Fibroblast of peridontal ligament (primary cell): ENCODE measurements around the gene ZFP62.

Experiments
- DNase-seq: peaks from one replicate; pipeline ENCODE4 v3.0.0-alpha.2; 2010; ENCODE audit errors: extremely low read depth

The ZFP62 gene

DNA sequence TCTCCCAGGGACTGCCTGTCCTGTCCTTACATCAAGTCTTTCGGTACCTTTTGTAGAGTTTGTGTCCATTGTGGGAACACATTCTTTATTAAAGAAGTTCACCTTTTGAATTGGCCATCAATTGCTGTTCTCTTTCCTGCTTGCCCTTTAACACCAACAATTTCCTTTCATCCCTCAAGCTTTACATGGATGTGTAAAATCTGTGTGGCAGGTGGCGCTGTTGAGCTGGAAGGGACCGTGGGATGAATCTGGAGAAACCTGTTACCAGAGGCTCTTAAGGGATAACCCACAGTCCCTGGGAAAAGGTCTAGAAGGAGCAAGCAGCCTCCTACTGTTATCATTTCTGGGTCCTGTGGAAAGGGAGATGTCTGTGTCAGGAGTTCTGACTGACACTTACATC lies 7.9 kb upstream of the ZFP62 start:
- peak; percentile 68 for DNase-seq

DNA sequence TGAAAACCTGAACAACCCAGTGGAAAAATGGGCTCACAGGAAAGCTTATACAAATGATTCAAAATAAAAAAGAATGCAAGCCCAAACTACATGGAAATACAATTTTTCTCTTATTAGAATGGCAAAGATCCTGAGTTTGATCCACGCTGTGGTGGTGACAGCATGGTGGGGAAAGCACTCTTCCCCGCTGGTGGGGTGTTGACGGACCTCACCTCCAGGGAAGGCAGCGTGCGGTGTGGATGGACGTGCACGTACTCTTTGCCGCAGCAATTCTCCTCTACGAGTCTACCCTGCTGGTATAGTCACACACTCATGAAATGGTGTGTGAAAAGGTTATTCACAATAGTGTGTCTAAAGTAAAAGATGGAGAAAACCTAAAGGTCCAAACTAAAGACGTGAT lies 5.9 kb upstream of the ZFP62 start:
- no peak for DNase-seq

GRCh38 chr5:180865981-180866695 lies 5.1 kb upstream of the ZFP62 start:
- no peak for DNase-seq

GRCh38 chr5:180862645-180863044 lies 1.6 kb upstream of the ZFP62 start:
- DNase-seq: no peak

DNA sequence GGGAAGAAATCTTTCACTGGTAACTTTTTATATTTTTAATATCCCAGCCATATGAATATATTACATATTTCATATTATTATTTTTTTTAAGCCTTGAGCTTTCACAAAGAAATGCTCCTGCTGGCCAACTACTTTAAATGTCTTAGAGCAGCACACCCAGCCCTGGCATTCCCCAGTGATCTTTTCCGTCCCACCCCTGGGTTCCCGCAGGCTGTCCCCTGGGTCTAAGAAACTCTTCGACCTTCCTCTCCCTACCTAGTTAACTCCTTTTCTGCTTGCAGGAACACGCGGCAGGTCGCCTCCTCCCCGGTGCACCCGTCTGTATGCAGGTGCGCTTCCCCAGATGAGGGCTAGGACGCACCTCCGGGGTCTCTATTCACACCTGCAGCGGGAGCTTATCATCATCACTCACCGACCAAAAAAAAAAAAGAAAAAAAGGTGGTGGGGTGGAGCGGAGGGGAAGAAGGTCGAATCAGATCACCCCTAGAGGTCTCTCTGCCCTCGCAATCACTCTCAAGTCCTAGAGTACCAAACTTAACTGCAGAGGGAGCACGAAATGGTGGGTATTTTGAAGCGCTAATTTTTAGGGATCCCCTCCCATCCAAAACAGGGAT lies 696 bp downstream of the ZFP62 start:
- no peak for DNase-seq

- no peak for DNase-seq
Measured at GRCh38 chr5:180858586-180858985, 2.5 kb downstream of the ZFP62 start.

GRCh38 chr5:180853848-180854176 lies 7.3 kb downstream of the ZFP62 start:
- DNase-seq: no peak

DNA sequence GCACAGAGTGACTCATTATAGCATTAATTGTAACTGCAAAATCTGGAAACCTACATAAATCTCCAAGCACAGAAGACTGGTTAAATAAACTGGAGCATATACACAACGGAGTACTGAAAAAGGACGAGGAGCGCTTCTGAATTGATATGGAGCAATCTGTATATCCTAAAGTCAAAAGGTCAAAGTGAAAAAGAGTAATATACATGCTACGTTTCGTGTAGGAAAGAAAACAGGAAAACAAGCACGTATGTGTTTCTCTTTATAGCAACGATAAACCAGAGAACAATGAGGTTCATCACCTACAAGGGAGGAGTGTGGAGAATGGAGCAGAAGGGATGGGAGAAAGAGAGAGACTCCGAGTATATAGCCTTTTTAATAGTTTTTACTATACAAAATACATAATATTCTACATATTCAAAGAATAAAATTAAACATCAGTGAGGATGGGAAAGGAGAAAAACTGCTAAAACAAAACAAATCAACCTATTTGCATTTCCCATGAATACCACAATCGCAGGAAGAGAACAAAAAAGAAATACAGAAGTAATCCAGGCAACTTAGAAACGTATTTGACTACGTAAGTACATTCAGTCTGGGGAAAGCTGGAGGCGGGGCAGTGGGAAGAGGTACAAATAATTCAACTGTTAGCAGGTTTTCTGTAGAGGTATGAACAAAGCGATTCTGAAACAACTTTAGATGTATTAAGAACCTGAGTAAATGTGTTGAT lies 7.8 kb downstream of the ZFP62 start:
- DNase-seq: no peak

DNA sequence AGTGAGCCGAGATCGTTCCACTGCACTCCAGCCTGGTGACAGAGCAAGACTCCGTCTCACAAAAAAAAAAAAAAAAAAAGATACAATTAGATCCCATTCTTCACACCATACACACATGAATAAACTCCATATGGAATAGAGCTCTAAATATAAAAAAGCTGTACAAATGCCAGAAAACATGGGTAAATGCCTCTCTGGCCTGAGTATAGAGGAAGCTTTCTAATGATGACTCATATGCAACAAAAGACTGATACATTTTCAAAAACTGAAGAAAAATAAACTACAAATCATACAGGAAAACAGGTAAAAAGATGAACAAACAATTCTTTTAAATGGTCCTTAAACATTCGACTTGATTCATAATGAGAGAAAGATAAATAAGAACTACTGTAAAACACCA lies 8.6 kb downstream of the ZFP62 start:
- DNase-seq: no peak

- DNase-seq: no peak
Measured at GRCh38 chr5:180850434-180851078, 10.5 kb downstream of the ZFP62 start.

GRCh38 chr5:180849827-180850226 lies 11.2 kb downstream of the ZFP62 start:
- no peak for DNase-seq

GRCh38 chr5:180848878-180849277 lies 12.2 kb downstream of the ZFP62 start:
- DNase-seq: no peak

DNA sequence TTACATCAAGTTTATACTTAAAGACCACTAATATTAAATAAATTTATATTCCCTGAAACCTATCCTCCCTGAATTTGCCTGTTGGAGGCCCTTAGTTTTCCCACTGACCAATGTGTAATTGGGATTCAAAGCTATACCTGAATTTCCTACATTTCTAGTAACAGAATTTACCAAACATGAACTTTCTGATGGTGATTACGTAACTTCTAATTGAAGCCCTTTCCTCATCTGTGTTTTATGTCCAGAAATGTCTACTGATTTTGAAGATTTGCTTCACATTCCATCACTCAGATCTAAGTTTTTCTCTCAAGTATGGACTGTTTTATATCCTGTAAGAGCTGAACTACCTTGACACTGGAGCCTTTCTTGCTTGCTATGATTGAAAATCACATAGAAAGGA lies 12.8 kb downstream of the ZFP62 start:
- no peak for DNase-seq

DNA sequence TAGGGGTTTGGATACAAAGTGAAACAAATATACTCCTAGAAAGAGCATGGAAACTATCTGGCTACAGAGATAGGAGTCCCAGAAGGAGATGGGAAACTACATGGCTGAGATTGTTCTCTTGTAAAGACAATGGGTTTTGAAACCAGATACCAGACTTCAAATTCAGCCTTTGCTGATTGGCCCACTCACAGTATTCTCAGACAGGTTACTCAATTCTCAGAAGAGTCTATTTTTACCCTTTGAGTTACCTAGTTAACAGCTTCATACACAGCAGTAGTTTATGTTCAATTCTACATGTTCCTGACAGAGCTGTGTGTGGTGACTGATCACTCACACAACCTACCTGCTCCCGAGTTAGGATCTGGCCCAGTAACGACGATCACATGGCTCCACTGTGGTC lies 14.1 kb downstream of the ZFP62 start:
- no peak for DNase-seq

DNA sequence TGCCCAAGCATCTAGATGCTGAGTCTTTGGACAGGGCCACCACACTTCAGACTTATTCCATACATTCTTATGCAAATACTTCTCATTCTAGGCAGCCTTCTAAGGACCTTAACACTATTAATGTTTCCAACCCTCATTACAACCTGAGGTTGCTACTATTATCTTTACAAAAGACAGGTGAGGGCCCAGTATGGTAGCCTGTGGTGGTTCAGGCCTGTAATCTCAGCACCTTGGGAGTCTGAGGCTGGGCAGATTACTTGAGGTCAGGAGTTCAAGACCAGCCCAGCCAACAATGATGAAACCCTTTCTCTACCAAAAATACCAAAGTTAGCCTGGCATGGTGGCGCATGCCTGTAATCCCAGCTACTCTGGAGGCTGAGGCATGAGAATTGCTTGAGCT lies 16.2 kb downstream of the ZFP62 start:
- no peak for DNase-seq

DNA sequence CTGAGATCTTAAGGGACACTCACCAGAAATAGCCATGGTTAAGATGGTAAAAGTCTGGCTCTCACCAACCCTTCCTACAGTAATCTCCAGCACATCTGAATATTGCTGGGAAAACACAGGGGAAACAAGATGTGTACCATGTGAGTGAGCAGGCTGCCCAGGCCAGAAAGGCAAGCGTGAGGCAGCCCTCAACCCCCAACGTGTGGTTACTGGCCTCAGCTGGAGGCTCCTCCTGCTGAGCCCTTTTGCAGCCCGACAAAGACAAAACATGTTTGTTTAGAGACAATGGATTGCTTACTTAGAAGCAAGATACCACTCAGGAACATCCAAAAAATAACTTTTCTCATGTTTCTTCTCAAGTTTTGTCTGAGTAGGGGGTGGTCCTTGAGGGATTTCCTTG lies 16.6 kb downstream of the ZFP62 start:
- DNase-seq: no peak

DNA sequence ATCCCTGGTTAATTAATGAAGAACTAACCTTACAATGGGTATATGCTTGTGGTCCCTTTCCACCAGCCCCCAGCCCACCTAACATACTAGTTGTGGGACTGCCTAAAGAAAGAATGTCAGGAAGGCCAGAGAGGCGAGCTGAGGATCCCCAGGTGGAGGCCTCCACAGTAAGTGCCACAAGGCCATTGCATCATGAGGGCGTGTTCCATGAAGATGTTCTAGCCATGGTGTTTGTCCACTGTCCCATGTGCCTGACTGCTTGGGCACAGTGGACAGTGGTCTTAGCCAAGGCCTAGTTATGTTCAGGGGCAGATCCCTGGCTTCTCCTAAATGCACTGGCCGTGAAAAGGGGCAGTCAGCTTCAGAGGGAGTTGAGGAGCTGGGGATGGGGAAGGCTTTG lies 21.1 kb downstream of the ZFP62 start:
- no peak for DNase-seq

GRCh38 chr5:180839227-180839626 lies 21.8 kb downstream of the ZFP62 start:
- DNase-seq: no peak

- no peak for DNase-seq
Measured at GRCh38 chr5:180837478-180837877, 23.6 kb downstream of the ZFP62 start.

DNA sequence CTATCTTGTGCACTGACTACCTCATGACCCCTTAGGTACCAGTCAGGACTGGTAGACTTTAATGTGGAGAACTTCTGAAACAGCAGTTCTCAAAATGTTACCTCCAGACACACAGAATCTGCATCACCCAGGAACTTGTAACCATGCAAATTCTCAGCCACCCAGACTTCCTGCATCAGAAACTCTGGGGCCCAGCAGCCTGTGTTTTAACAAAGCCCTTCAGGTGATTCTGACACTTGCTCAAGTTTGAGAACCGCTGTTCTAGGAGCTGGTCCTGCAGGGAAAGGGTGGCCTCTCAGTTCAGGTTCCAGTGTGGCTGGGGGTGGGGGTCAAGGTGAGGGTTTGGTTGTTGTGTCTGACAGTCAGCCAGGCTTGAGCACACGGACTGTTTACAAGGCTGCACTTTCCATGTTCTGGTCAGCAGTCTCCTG lies 28.4 kb downstream of the ZFP62 start:
- DNase-seq: no peak

DNA sequence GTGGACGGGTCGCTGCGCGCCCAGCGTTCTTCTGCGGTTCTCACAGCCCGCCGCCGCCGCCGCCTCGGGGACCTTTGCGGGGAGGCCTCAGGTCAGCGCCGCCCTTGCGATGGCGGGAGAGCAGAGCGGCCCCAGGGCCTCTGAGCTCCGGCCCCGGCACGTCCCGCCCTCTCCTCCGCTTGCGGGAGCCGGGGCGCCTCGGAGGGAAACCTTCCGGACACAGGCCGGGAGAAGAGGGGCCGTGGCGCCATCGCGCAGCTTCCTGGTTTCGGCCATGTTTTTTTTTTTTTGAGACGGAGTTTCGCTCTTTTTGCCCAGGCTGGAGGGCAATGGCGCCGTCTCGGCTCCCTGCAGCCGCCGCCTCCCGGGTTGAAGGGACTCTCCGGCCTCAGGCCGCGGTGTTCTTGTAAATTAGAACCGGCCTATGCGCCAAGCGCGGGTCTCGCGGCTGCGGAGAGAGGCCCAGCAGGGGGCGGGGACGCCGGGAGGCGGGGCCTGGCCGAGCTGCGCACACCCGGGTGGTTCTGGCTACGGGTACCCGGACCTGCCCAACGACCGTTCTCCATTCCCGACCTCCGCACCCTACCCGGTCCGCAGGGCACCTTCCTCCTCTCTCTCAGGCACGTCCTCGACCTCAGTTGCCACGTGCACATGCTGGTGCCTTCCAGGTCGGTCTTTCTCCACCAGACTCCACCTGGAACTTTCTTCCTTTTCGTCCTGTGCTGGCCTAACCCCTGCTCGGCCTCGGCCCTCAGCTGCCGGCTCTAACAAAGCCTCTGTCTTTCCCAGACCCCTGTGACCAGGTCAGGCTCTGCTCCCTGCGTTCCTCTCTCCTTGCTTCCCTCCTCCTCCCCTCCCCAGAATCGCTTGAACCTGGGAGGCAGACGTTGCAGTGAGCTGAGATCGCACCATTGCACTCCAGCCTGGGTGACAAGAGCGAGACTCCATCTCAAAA lies 29.7 kb downstream of the ZFP62 start:
- peak; percentile 71 for DNase-seq
